Measurements from ENCODE around the gene PAPSS2. TPM values are rescaled to one million over a fixed set of nuclear protein-coding genes. Genes with fewer than 3 reads are reported as not detected.
"Not testable (repeated sequence)": the region's sequence is repeated elsewhere in the genome, so short reads cannot be mapped to it uniquely, and the experiment has no call there.

The PAPSS2 gene
- total RNA-seq, 1 donor from 2014 or later: 1.3 TPM

- Mint-ChIP-seq H3K4me1 (peaks cover 5% of the 10 kb centered on the region), H3K27ac (ENCODE audit: unreplicated experiment) (no peak overlapping the region), H3K27me3 (ENCODE audit: low read depth) (no peaks in the 10 kb centered on the region), H3K36me3 (ENCODE audit: low read depth) (no peaks in the 10 kb centered on the region), H3K9me3 (no peaks in the 10 kb centered on the region), H3K4me3 (no peak overlapping the region)
- DNase-seq (ENCODE audit: low read depth, low spot score): no peak
- no peak for TF ChIP-seq CTCF (conservative IDR thresholded peaks at IDR 0.05)
These were observed 15.8 kb upstream of the PAPSS2 start for GRCh38 chr10:87643920-87644319.

GRCh38 chr10:87644500-87644899 lies 15.2 kb upstream of the PAPSS2 start:
- not testable (repeated sequence) for DNase-seq (ENCODE audit: low read depth, low spot score); H3K9me3 Mint-ChIP-seq; H3K27ac Mint-ChIP-seq (ENCODE audit: unreplicated experiment); H3K4me3 Mint-ChIP-seq; H3K36me3 Mint-ChIP-seq (ENCODE audit: low read depth); H3K27me3 Mint-ChIP-seq (ENCODE audit: low read depth); H3K4me1 Mint-ChIP-seq

- no peak overlapping the region for H3K4me3 Mint-ChIP-seq
- H3K36me3 Mint-ChIP-seq (ENCODE audit: low read depth): no peaks in the 10 kb centered on the region
- H3K4me1 Mint-ChIP-seq: peaks cover 5% of the 10 kb centered on the region
- peaks cover 4% of the 10 kb centered on the region for H3K27me3 Mint-ChIP-seq (ENCODE audit: low read depth)
- no peaks in the 10 kb centered on the region for H3K9me3 Mint-ChIP-seq
- no peak for DNase-seq (ENCODE audit: low read depth, low spot score)
- H3K27ac Mint-ChIP-seq (ENCODE audit: unreplicated experiment): no peak overlapping the region
- TF ChIP-seq CTCF (conservative IDR thresholded peaks at IDR 0.05): no peak
These were observed 13.3 kb upstream of the PAPSS2 start for GRCh38 chr10:87646192-87646909.

- Mint-ChIP-seq H3K27ac (ENCODE audit: unreplicated experiment) (no peak overlapping the region), H3K4me1 (peaks cover 5% of the 10 kb centered on the region), H3K4me3 (no peak overlapping the region), H3K36me3 (ENCODE audit: low read depth) (no peaks in the 10 kb centered on the region), H3K27me3 (ENCODE audit: low read depth) (peaks cover 10% of the 10 kb centered on the region), H3K9me3 (no peaks in the 10 kb centered on the region)
- DNase-seq (ENCODE audit: low read depth, low spot score): no peak
- TF ChIP-seq CTCF (conservative IDR thresholded peaks at IDR 0.05): no peak
These were observed 12.7 kb upstream of the PAPSS2 start for GRCh38 chr10:87646935-87647334.

- Mint-ChIP-seq H3K36me3 (ENCODE audit: low read depth) (no peaks in the 10 kb centered on the region), H3K4me3 (no peak overlapping the region), H3K27me3 (ENCODE audit: low read depth) (peaks cover 17% of the 10 kb centered on the region), H3K27ac (ENCODE audit: unreplicated experiment) (no peak overlapping the region), H3K9me3 (no peaks in the 10 kb centered on the region), H3K4me1 (no peaks in the 10 kb centered on the region)
- no peak for TF ChIP-seq CTCF (conservative IDR thresholded peaks at IDR 0.05)
- no peak for DNase-seq (ENCODE audit: low read depth, low spot score)
These were observed 8.7 kb upstream of the PAPSS2 start for GRCh38 chr10:87650838-87651589.

GRCh38 chr10:87651801-87652200 lies 7.9 kb upstream of the PAPSS2 start:
- peaks cover 22% of the 10 kb centered on the region for H3K27me3 Mint-ChIP-seq (ENCODE audit: low read depth)
- DNase-seq (ENCODE audit: low read depth, low spot score): no peak

More at GRCh38 chr10:87651801-87652200, 7.9 kb upstream of the PAPSS2 start:
- no peak for TF ChIP-seq CTCF (conservative IDR thresholded peaks at IDR 0.05)
- Mint-ChIP-seq H3K27ac (ENCODE audit: unreplicated experiment) (no peak overlapping the region), H3K4me3 (no peak overlapping the region), H3K36me3 (ENCODE audit: low read depth) (no peaks in the 10 kb centered on the region), H3K9me3 (no peaks in the 10 kb centered on the region), H3K4me1 (no peaks in the 10 kb centered on the region)
